Measurements from ENCODE around the gene PGBD1. TPM values are rescaled to one million over a fixed set of nuclear protein-coding genes. Genes with fewer than 3 reads are reported as not detected.

PGBD1 gene
- polyA plus RNA-seq, 1 of the 3 experiments (the other 2 are of a cell fraction): 2.5 TPM

DNA sequence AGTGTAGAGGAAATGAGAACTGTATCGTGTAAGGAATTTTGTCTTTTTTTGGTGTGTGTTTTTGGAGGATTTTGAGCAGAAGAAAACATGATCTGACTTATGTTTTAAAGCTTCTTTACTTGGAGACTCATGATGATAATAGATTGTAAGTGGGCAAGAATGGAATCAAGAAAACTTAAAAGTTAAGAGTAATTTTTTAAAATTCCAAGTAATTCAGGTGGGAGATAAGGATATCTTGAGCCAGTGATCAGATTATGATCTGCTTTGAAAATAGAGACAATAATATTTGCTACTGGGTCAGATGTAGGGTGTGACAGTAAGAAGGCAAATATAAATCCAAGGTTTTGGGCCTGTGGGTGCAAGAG, 13.7 kb upstream of the PGBD1 start:
- H3K27ac ChIP-seq (ENCODE audit: low read depth in 2 of 2, low read length in 1 of 2): peak overlapping the region; percentile 71 to 96
- no peak for DNase-seq
- WGBS (ENCODE audit: low lambda C conversion rate): 10% methylated on average over 1 of the region's 1 CpG
- H3K79me2 ChIP-seq (ENCODE audit: insufficient read depth): peaks cover 43% of the 10 kb centered on the region
- ChIA-PET CTCF (interaction anchor here (1.1 to 3.8 kb wide), 3 partner anchors 14 to 87 kb away, joined by 3 to 29 read pairs (median 4); partner anchors contain the start of genes PGBD1 and ZKSCAN4), POLR2A (interaction anchor here (0.7 to 2.7 kb wide), 11 partner anchors 13 to 132 kb away, joined by 3 to 29 read pairs (median 5); partner anchors contain the start of genes PGBD1, ZKSCAN3, ZKSCAN4 and ZKSCAN8)
- TF ChIP-seq RXRA (IDR thresholded peaks at IDR 0.05; ENCODE audit: borderline replicate concordance, low read depth): no peak
- no peak for TF ChIP-seq FOXM1 (IDR thresholded peaks at IDR 0.05; ENCODE audit: low read depth)
- no peak for TF ChIP-seq CHD2 (IDR thresholded peaks at IDR 0.05; ENCODE audit: low read length, partially characterized antibody)
- TF ChIP-seq ELF1 (IDR thresholded peaks at IDR 0.05): no peak
- no peak for TF ChIP-seq GATA2 (CRISPR knock-in tag; IDR thresholded peaks at IDR 0.05)
- no peak for TF ChIP-seq TAF1 (IDR thresholded peaks at IDR 0.05; ENCODE audit: borderline replicate concordance, low read depth, low read length)
- TF ChIP-seq POLR2AphosphoS5 (IDR thresholded peaks at IDR 0.05; ENCODE audit: low read depth, low read length): no peak
- TF ChIP-seq, protein P1, sequence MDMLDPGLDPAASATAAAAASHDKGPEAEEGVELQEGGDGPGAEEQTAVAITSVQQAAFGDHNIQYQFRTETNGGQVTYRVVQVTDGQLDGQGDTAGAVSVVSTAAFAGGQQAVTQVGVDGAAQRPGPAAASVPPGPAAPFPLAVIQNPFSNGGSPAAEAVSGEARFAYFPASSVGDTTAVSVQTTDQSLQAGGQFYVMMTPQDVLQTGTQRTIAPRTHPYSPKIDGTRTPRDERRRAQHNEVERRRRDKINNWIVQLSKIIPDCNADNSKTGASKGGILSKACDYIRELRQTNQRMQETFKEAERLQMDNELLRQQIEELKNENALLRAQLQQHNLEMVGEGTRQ (IDR thresholded peaks at IDR 0.05; ENCODE audit: borderline replicate concordance, low read depth, low read length): no peak
- TF ChIP-seq, protein P2, sequence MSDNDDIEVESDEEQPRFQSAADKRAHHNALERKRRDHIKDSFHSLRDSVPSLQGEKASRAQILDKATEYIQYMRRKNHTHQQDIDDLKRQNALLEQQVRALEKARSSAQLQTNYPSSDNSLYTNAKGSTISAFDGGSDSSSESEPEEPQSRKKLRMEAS (IDR thresholded peaks at IDR 0.05; ENCODE audit: low read depth): no peak
- TF ChIP-seq, protein P3, sequence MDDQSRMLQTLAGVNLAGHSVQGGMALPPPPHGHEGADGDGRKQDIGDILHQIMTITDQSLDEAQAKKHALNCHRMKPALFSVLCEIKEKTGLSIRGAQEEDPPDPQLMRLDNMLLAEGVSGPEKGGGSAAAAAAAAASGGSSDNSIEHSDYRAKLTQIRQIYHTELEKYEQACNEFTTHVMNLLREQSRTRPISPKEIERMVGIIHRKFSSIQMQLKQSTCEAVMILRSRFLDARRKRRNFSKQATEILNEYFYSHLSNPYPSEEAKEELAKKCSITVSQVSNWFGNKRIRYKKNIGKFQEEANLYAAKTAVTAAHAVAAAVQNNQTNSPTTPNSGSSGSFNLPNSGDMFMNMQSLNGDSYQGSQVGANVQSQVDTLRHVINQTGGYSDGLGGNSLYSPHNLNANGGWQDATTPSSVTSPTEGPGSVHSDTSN (IDR thresholded peaks at IDR 0.05): no peak
- TF ChIP-seq, protein P4, sequence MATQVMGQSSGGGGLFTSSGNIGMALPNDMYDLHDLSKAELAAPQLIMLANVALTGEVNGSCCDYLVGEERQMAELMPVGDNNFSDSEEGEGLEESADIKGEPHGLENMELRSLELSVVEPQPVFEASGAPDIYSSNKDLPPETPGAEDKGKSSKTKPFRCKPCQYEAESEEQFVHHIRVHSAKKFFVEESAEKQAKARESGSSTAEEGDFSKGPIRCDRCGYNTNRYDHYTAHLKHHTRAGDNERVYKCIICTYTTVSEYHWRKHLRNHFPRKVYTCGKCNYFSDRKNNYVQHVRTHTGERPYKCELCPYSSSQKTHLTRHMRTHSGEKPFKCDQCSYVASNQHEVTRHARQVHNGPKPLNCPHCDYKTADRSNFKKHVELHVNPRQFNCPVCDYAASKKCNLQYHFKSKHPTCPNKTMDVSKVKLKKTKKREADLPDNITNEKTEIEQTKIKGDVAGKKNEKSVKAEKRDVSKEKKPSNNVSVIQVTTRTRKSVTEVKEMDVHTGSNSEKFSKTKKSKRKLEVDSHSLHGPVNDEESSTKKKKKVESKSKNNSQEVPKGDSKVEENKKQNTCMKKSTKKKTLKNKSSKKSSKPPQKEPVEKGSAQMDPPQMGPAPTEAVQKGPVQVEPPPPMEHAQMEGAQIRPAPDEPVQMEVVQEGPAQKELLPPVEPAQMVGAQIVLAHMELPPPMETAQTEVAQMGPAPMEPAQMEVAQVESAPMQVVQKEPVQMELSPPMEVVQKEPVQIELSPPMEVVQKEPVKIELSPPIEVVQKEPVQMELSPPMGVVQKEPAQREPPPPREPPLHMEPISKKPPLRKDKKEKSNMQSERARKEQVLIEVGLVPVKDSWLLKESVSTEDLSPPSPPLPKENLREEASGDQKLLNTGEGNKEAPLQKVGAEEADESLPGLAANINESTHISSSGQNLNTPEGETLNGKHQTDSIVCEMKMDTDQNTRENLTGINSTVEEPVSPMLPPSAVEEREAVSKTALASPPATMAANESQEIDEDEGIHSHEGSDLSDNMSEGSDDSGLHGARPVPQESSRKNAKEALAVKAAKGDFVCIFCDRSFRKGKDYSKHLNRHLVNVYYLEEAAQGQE (IDR thresholded peaks at IDR 0.05; ENCODE audit: low read depth, low read length): no peak
- no peak for TF ChIP-seq TEAD4 (IDR thresholded peaks at IDR 0.05; ENCODE audit: borderline replicate concordance, insufficient read depth)
- TF ChIP-seq JUND (IDR thresholded peaks at IDR 0.05): no peak
- TF ChIP-seq MEF2A (IDR thresholded peaks at IDR 0.05; ENCODE audit: borderline replicate concordance, low read depth): no peak
- no peak for TF ChIP-seq EZH2phosphoT487 (IDR thresholded peaks at IDR 0.05; ENCODE audit: borderline replicate concordance, low read depth)
- TF ChIP-seq, protein P5, sequence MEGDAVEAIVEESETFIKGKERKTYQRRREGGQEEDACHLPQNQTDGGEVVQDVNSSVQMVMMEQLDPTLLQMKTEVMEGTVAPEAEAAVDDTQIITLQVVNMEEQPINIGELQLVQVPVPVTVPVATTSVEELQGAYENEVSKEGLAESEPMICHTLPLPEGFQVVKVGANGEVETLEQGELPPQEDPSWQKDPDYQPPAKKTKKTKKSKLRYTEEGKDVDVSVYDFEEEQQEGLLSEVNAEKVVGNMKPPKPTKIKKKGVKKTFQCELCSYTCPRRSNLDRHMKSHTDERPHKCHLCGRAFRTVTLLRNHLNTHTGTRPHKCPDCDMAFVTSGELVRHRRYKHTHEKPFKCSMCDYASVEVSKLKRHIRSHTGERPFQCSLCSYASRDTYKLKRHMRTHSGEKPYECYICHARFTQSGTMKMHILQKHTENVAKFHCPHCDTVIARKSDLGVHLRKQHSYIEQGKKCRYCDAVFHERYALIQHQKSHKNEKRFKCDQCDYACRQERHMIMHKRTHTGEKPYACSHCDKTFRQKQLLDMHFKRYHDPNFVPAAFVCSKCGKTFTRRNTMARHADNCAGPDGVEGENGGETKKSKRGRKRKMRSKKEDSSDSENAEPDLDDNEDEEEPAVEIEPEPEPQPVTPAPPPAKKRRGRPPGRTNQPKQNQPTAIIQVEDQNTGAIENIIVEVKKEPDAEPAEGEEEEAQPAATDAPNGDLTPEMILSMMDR (IDR thresholded peaks at IDR 0.05): no peak
- peaks cover 0 to 10% of the 10 kb centered on the region in 2 experiments; a peak in 3 of 4 replicates for H3K4me1 ChIP-seq (ENCODE audit: control insufficient read depth in 1 of 2, insufficient read depth in 2 of 2, low read depth in 1 of 2, low read length in 1 of 2)
- H3K9me3 ChIP-seq: no peaks in the 10 kb centered on the region
- H3K9me2 ChIP-seq: no peaks in the 10 kb centered on the region
- H3K36me3 ChIP-seq (replicated peaks in 1 of 2; ENCODE audit: control insufficient read depth in 1 of 2, insufficient read depth in 2 of 2, low read length in 1 of 2): peaks cover 6 to 10% of the 10 kb centered on the region in 2 experiments
- peaks cover 25% of the 10 kb centered on the region for H3F3A ChIP-seq (replicated peaks; ENCODE audit: insufficient read depth)
- no peaks in the 10 kb centered on the region for H3K27me3 ChIP-seq (ENCODE audit: insufficient read depth)
- peak overlapping the region; percentile 83 for H3K4me2 ChIP-seq
- peak overlapping the region; percentile 83 for H3K9ac ChIP-seq
- H4K20me1 ChIP-seq (ENCODE audit: insufficient read depth): no peaks in the 10 kb centered on the region
- peak overlapping the region; percentile 94 for H2AFZ ChIP-seq (ENCODE audit: low read depth)
- H3K4me3 ChIP-seq (ENCODE audit: low read depth in 2 of 2, low read length in 1 of 2): peak overlapping the region; percentile 76 to 85
